Upper lobe of left lung (tissue), 6 donors: ENCODE data around the gene AS3MT. TPM values are rescaled to one million over a fixed set of nuclear protein-coding genes. Genes with fewer than 3 reads are reported as not detected.

ENCODE experiments used
- ATAC-seq, 2 donors: fragments of 200-7000 bp; cut with Tn5 transposase; one replicate each; pipeline ENCODE4 v1.9.1; 2022; ENCODE audit warnings: mild to moderate bottlenecking in 2 of 2, moderate library complexity in 2 of 2; ENCODE audit not compliant: low FRiP score in 2 of 2
- DNase-seq, 2 donors: peaks; one replicate each; pipeline ENCODE4 v3.0.0-alpha.2; 2019 to 2020
- H3K27ac ChIP-seq, 4 donors: fragments of 200-600 bp; sonication (generic); one replicate each; pipeline ENCODE4 v1.5.1; 2016 to 2019
- H3K27me3 ChIP-seq, 4 donors: fragments of 200-600 bp; sonication (generic); one replicate each; pipeline ENCODE4 v1.5.1; 2017 to 2019
- H3K36me3 ChIP-seq, 4 donors: fragments of 200-600 bp; sonication (generic); one replicate each; pipeline ENCODE4 v1.5.1; 2016 to 2019
- H3K4me1 ChIP-seq, 4 donors: fragments of 200-600 bp; sonication (generic); one replicate each; pipeline ENCODE4 v1.5.1; 2018 to 2019
- H3K4me3 ChIP-seq, 4 donors: fragments of 200-600 bp; sonication (generic); one replicate each; pipeline ENCODE4 v1.5.1; 2017 to 2019; ENCODE audit warnings: mild to moderate bottlenecking in 2 of 4, moderate library complexity in 1 of 4
- H3K9me3 ChIP-seq, 4 donors: fragments of 200-600 bp; sonication (generic); one replicate each; pipeline ENCODE4 v1.5.1; 2018 to 2019
- CTCF ChIP-seq, 6 experiments: fragments of 450-650 bp in 4 of 6; fragments of 200-600 bp in 2 of 6; sonication (generic) in 2 of 6; IDR thresholded peaks; one replicate each; pipeline ENCODE4 v1.5.1; 2016 to 2019; ENCODE audit warnings: antibody characterized with exemption in 6 of 6
- EP300 ChIP-seq, 4 donors: sonication (generic); formaldehyde crosslinking; IDR thresholded peaks; one replicate each; pipeline ENCODE4 v1.5.1; 2017; ENCODE audit warnings: antibody characterized with exemption in 4 of 4, control low read depth in 2 of 4
- POLR2A ChIP-seq, 4 donors: fragments of 450-650 bp; IDR thresholded peaks; one replicate each; pipeline ENCODE4 v1.5.1; 2016 to 2017; ENCODE audit warnings: antibody characterized with exemption in 4 of 4, mild to moderate bottlenecking in 2 of 4
- POLR2AphosphoS5 ChIP-seq, 2 donors: sonication (generic); formaldehyde crosslinking; IDR thresholded peaks; one replicate each; pipeline ENCODE4 v1.5.1; 2017; ENCODE audit warnings: antibody characterized with exemption in 2 of 2
- WGBS, 2 donors: methylation state at CpG; one replicate each; pipeline ENCODE4 v1.1.5; 2017 to 2018; 5-methylcytosine and 5-hydroxymethylcytosine counted together
- total RNA-seq, 6 donors: library from RNA; depleted of rRNA in 4 of 6; stranded (reverse); fragments of >200 nt in 4 of 6; gene quantifications; one replicate each; pipeline versions ENCODE4 v1.1.0 to v1.2.1, GENCODE V29; 2016 to 2021
- donor health status: DM: no; HTN: no; CAD: no; lungs with moderate emphysema.
- donor health status: DM: no; HTN: yes; CAD: no; lungs with severe emphysema.

Gene AS3MT
- total RNA-seq, 6 donors from 2014 or later, result 1.7 to 4.9 (median 2.3) TPM

DNA sequence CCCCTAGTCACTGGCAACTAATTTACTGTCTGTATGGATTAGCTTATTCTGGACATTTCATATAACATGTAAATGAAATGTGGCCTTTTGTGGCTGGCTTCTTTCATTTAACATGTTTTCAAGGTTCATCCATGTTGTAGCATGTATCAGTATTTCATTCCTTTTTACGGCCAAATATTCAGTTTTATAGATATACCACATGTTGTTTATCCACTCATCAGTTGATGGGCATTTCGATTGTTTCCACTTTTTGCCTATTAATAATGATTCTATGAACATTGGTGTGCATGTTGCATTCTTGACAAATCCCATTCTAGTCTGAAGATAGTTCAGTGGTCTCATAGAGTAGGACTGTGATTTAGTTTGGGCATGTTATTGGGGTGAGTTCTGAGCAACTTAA is 61.5 kb downstream of the AS3MT start:
- Histone ChIP-seq H3K36me3 (peaks cover 0 to 4% (median 0%) of the 10 kb centered on the region in 4 donors), H3K27me3 (no peaks in the 10 kb centered on the region), H3K4me3 (no peak overlapping the region), H3K9me3 (no peaks in the 10 kb centered on the region), H3K27ac (no peak overlapping the region), H3K4me1 (no peaks in the 10 kb centered on the region)
- ATAC-seq, result no peak
- no peak for DNase-seq
- WGBS, 2 donors, result 86 to 97% methylated on average over 2 of the region's 2 CpGs
- TF ChIP-seq EP300 (IDR thresholded peaks at IDR 0.05) (no peak), POLR2A (IDR thresholded peaks at IDR 0.05) (no peak), POLR2AphosphoS5 (IDR thresholded peaks at IDR 0.05) (no peak), CTCF (IDR thresholded peaks at IDR 0.05) (no peak)

DNA sequence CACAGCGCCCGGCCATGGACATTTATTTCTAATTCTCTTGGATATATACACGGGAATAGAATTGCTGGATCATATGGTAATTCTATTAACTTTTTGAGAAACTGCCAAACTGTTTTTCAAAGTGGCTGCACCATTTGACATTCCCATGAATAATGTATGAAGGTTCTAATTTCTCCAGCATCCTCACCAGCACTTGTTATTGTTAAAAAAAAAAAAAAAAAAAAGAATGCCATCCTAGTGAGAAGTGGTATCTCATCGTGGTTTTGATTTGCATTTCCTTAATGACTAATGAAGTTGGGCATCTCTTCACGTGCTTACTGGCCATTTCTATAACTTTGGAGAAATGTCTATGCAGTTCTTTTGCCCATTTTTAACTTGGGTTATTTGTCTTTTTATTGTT is 62.4 kb downstream of the AS3MT start:
- Histone ChIP-seq H3K4me1 (no peaks in the 10 kb centered on the region), H3K36me3 (peaks cover 0 to 4% (median 0%) of the 10 kb centered on the region in 4 donors), H3K27ac (no peak overlapping the region), H3K9me3 (no peaks in the 10 kb centered on the region), H3K4me3 (no peak overlapping the region), H3K27me3 (no peaks in the 10 kb centered on the region)
- DNase-seq (no peak), ATAC-seq (no peak)
- 83 to 90% methylated on average over 5 of the region's 5 CpGs for WGBS, 2 donors
- no peak for TF ChIP-seq EP300 (IDR thresholded peaks at IDR 0.05)
- no peak for TF ChIP-seq POLR2AphosphoS5 (IDR thresholded peaks at IDR 0.05)
- TF ChIP-seq CTCF (IDR thresholded peaks at IDR 0.05), result no peak
- TF ChIP-seq POLR2A (IDR thresholded peaks at IDR 0.05), result no peak

GRCh38 chr10:102935505-102935904 is 66.2 kb downstream of the AS3MT start:
- Histone ChIP-seq H3K27me3 (no peaks in the 10 kb centered on the region), H3K9me3 (no peaks in the 10 kb centered on the region), H3K4me3 (no peak overlapping the region), H3K27ac (no peak overlapping the region), H3K4me1 (no peaks in the 10 kb centered on the region), H3K36me3 (no peaks in the 10 kb centered on the region)
- 90 to 94% methylated on average over 4 of the region's 4 CpGs for WGBS, 2 donors
- DNase-seq (no peak), ATAC-seq (no peak)
- TF ChIP-seq POLR2AphosphoS5 (IDR thresholded peaks at IDR 0.05) (no peak), POLR2A (IDR thresholded peaks at IDR 0.05) (no peak), EP300 (IDR thresholded peaks at IDR 0.05) (no peak), CTCF (IDR thresholded peaks at IDR 0.05) (no peak)

GRCh38 chr10:102935939-102936605 is 66.8 kb downstream of the AS3MT start:
- Histone ChIP-seq H3K27me3 (no peaks in the 10 kb centered on the region), H3K4me1 (no peaks in the 10 kb centered on the region), H3K27ac (no peak overlapping the region), H3K4me3 (no peak overlapping the region), H3K9me3 (no peaks in the 10 kb centered on the region), H3K36me3 (no peaks in the 10 kb centered on the region)
- TF ChIP-seq POLR2AphosphoS5 (IDR thresholded peaks at IDR 0.05) (no peak), POLR2A (IDR thresholded peaks at IDR 0.05) (no peak), CTCF (IDR thresholded peaks at IDR 0.05) (no peak), EP300 (IDR thresholded peaks at IDR 0.05) (no peak)
- DNase-seq (no peak), ATAC-seq (no peak)
- WGBS, 2 donors, result 87 to 95% methylated on average over 3 of the region's 3 CpGs

DNA sequence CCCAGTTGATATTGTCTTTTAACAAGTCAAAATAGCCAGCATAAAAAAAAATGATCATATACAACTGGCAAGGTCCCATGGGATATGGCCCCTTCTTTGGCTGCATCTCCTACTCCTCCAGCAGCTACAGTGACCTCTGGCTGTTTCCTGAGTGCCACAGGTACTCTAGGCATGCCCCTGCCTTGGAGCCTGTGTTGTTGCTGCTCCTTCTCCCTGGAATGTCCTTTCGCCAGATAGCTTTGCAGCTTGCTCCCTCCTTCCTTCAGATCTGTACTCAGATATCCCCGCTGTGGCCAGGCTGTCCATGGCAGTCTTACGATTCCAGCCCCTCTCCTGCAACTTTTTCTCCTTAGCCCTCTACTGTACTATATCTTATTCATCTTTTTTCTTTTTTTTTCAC is 72.1 kb downstream of the AS3MT start:
- Histone ChIP-seq H3K4me3 (no peak overlapping the region), H3K27me3 (no peaks in the 10 kb centered on the region), H3K27ac (no peak overlapping the region), H3K36me3 (no peaks in the 10 kb centered on the region), H3K4me1 (peaks cover 0 to 6% (median 0%) of the 10 kb centered on the region in 4 donors), H3K9me3 (no peaks in the 10 kb centered on the region)
- DNase-seq, result no peak
- no peak for ATAC-seq
- 100% methylated on average over 3 of the region's 3 CpGs for WGBS, 2 donors
- no peak for TF ChIP-seq POLR2AphosphoS5 (IDR thresholded peaks at IDR 0.05)
- TF ChIP-seq EP300 (IDR thresholded peaks at IDR 0.05), result no peak
- no peak for TF ChIP-seq CTCF (IDR thresholded peaks at IDR 0.05)
- no peak for TF ChIP-seq POLR2A (IDR thresholded peaks at IDR 0.05)
